NCI-H748 (cell line): ENCODE data around the gene CD36.

Source experiments
- DNase-seq: peaks from one replicate; lab custom pipeline; 2025; ENCODE audit not compliant: unreplicated experiment; lab: John Stamatoyannopoulos, UW

The CD36 gene

DNA sequence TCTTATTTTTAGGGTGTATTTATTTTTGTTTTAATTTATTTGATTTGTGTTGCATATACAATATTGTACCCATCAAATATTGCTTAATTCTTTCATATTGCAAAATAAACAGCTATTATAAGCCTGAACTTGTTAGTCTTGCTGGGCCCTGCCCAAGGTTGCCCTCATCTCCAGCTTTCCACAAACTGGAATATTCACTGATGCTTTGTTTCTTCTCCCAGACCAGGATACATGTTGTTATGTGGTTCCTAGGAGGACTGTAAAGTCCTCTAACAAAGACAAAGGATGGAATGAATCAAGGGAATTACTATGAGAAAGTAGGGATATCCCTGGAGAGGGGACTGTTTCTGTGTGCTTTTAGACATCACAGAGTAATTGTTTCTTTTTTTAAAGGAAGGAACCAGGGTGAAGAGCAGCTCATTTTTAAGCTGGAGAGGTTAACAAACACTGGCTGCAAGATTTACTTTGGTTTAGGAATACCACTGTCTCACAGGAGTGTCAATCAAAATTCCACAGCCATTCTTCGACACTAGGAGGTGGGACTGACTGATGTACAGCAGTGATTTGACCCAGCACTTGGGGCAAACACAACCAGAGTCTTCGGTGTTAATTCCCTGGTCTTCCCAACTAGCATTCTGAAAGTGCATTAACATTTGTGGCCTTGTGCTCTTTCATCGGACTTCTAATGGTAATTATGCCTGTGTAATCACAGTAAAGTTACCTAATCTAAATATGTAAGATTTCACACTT is 14.8 kb upstream of the CD36 start:
- no peak for DNase-seq

- DNase-seq = no peak
Observed at GRCh38 chr7:80624763-80625162, 13.7 kb upstream of the CD36 start.

DNA sequence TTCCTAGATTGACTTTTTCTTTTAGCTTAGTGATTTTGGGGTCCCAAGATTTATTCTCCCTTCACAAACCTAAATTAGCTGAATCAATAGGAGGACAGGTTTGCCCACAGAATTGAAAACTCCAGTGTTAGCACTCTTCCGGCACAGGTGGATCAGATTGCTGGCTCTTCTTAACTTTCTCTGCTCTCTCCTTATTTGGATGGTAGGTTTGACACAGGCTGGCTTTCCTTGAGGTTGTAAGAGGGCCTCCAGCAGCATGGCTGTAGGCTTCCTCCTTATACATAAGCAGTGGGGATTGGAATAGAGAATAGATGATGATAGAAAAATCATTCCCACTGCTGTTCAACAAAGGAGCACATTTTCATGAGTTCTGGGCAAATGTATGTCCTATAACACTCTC is 9.4 kb upstream of the CD36 start:
- no peak for DNase-seq

- peak; percentile 85 for DNase-seq
Observed at GRCh38 chr7:80630608-80631405, 7.6 kb upstream of the CD36 start.

- no peak for DNase-seq
Observed at GRCh38 chr7:80631421-80631820, 7.0 kb upstream of the CD36 start.

- no peak for DNase-seq
Observed at GRCh38 chr7:80632139-80632538, 6.3 kb upstream of the CD36 start.

- no peak for DNase-seq
Observed at GRCh38 chr7:80632819-80633218, 5.6 kb upstream of the CD36 start.

DNA sequence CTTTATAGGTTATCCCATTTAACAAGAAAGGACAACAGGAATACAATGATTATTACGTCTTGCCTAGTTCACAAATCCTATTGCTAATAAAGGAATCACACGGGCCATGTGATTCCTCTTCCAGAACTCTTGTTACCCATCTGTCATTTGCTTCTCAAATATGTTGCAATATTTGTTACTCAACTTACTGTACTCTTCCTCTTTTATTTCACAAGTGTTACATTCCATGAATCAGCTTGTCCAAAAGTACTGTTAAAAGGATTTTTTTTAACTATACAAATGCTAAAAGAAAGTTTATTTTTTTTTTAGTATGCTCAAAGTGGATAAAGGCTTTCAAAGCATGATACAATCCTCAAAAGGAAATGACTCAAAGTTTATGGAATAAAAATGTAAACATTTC is 3.9 kb upstream of the CD36 start:
- no peak for DNase-seq

GRCh38 chr7:80635533-80635932 is 2.9 kb upstream of the CD36 start:
- DNase-seq = no peak

- no peak for DNase-seq
Observed at GRCh38 chr7:80635998-80636397, 2.4 kb upstream of the CD36 start.

DNA sequence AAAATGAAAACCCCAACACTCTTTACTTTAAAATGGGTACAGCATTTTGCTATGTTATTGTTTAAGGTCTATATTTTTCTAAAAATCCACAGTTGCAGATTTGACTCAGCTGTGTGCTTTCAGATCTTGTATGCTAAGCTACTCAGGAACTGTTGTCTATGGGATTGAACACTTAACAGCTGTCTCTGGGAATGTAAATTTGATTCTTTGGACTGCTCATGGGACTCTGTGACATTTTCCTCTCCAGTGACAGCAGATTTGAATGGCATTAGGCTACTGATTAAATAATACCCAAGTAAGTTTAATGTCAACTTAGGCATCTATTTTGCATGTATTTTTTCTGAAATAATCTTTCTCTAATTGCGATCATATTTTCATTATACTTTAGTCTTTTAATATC is 1.7 kb upstream of the CD36 start:
- no peak for DNase-seq

- DNase-seq = no peak
Observed at GRCh38 chr7:80637454-80637853, 988 bp upstream of the CD36 start.

DNA sequence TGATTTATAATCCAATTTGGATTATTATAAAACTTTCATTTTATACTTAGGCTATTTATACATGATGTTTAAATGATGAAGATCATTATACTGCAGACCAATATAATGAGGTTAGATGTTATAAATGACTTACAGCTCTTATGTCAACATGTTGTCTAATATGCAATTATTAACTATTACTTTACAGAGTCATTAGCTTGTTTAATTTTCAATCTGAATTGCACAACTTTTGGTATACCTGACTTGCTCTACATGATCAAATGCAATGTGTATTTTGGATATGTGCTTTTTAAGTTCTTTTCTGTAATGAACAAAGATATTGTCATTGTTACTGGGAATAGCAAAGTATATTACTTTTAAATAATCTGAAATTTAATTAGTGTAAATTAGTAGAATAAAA is 569 bp downstream of the CD36 start:
- DNase-seq = no peak

GRCh38 chr7:80640846-80641245 is 2.4 kb downstream of the CD36 start:
- no peak for DNase-seq

DNA sequence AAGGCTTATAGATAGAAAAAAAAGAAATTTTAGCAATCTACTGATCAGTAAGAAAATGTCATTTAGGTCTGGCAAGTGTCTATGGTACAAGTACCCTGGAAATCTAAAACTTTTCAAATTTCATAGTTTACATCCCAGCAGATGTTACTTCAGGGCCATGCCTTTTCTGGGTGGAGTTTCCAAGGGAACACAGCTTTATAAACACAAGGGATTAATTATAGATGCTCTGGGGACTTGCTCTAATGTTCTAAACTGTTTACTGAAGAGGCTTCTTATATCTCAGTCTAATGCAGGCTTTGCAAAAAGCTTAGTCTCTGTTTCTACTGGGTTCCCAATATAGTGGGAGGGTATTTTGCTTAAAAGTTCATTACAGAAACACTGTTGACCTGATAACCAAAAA is 3.1 kb downstream of the CD36 start:
- DNase-seq = peak; percentile 4

DNA sequence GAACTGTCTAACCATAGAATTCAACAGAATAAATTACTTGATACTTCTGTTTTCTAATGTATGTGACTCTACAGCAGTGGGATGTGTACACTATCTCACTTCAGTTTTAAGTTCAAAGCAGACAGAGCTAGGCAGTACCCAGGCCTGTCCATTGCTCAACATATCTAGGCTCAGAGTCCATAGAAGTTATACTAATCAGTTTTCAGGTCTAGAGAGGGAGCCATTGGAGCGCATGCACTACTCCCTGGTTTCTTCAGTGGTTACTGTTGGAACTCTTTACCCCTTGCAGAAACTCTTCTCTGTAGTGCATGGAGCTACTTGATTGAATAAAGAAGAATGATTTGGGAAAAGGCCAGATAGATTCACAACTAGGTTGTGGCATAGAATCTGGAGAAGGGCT is 4.4 kb downstream of the CD36 start:
- no peak for DNase-seq

- DNase-seq = no peak
Observed at GRCh38 chr7:80643336-80643915, 5.0 kb downstream of the CD36 start.

DNA sequence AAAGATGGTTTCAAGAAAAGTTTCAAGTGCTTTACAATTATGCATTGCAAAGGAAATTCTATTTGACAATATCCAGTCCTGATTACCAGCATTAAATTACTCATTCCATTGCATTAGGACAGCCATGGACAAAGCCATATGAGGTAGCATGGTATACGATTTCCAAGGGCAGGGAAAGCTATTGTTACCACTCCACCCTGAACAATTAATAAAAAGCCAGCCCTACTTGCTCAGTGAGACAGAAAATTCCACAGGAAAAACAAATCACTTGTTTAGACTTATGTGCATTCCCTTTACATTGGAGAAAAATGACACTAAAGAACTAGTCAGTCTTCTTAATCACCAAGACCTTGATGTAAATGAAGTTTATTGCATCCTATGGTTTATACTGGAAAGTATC is 5.6 kb downstream of the CD36 start:
- DNase-seq = no peak

GRCh38 chr7:80646083-80646865 is 7.8 kb downstream of the CD36 start:
- DNase-seq = no peak

GRCh38 chr7:80647436-80647835 is 9.0 kb downstream of the CD36 start:
- DNase-seq = no peak

DNA sequence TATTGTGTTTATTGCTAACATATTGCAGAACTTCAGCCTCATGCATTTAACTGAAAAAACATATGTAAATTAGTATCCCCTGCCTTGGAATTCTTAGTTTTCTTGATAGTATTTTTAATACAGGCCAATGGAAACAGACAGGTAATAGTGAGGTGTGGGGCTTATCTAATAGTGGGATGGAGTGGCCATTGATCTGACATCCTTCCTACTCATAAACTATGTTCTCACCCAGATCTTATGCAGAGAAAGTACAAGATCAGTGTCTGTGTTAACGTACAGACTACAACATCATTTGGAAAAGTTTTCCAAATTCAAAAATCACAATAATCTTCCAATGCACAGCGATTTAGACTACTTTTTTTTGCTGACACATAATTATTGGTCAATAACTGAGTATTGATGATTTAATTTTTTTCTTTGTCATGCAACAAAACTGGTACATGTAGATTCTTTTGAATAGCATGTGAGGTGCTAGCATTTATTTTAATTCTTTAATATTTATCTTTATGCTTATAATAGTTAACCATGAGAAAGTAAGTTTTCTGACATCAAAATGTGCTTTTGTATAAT is 9.7 kb downstream of the CD36 start:
- DNase-seq = no peak
